ENCODE measurements around the gene NMNAT2.
"Not testable (repeated sequence)": the region's sequence is repeated elsewhere in the genome, so short reads cannot be mapped to it uniquely, and the experiment has no call there.

The NMNAT2 gene

GRCh38 chr1:183438060-183438459 is 19.9 kb upstream of the NMNAT2 start:
- no peak overlapping the region for H3K4me3 ChIP-seq (ENCODE audit: low read length)
- TF ChIP-seq CTCF (conservative IDR thresholded peaks at IDR 0.05; ENCODE audit: low read length), result no peak
- no peak for DNase-seq (ENCODE audit: low read depth)

- TF ChIP-seq CTCF (conservative IDR thresholded peaks at IDR 0.05; ENCODE audit: low read length), result no peak
- DNase-seq (ENCODE audit: low read depth), result no peak
Observed at GRCh38 chr1:183435497-183435896, 17.3 kb upstream of the NMNAT2 start.

GRCh38 chr1:183433703-183434102 is 15.5 kb upstream of the NMNAT2 start:
- no peak overlapping the region for H3K4me3 ChIP-seq (ENCODE audit: low read length)
- no peak for TF ChIP-seq CTCF (conservative IDR thresholded peaks at IDR 0.05; ENCODE audit: low read length)
- no peak for DNase-seq (ENCODE audit: low read depth)

More at GRCh38 chr1:183435497-183435896, 17.3 kb upstream of the NMNAT2 start:
- no peak overlapping the region for H3K4me3 ChIP-seq (ENCODE audit: low read length)

GRCh38 chr1:183432548-183432875 is 14.3 kb upstream of the NMNAT2 start:
- no peak overlapping the region for H3K4me3 ChIP-seq (ENCODE audit: low read length)
- DNase-seq (ENCODE audit: low read depth), result no peak
- no peak for TF ChIP-seq CTCF (conservative IDR thresholded peaks at IDR 0.05; ENCODE audit: low read length)

- H3K4me3 ChIP-seq (ENCODE audit: low read length), result no peak overlapping the region
- no peak for DNase-seq (ENCODE audit: low read depth)
- no peak for TF ChIP-seq CTCF (conservative IDR thresholded peaks at IDR 0.05; ENCODE audit: low read length)
Observed at GRCh38 chr1:183431840-183432547, 13.8 kb upstream of the NMNAT2 start.

GRCh38 chr1:183427591-183427990 is 9.4 kb upstream of the NMNAT2 start:
- H3K4me3 ChIP-seq (ENCODE audit: low read length); DNase-seq (ENCODE audit: low read depth): not testable (repeated sequence)

- no peak for TF ChIP-seq CTCF (conservative IDR thresholded peaks at IDR 0.05; ENCODE audit: low read length)
- H3K4me3 ChIP-seq (ENCODE audit: low read length), result no peak overlapping the region
- no peak for DNase-seq (ENCODE audit: low read depth)
Observed at GRCh38 chr1:183424691-183425090, 6.5 kb upstream of the NMNAT2 start.

GRCh38 chr1:183423541-183423940 is 5.4 kb upstream of the NMNAT2 start:
- no peak for DNase-seq (ENCODE audit: low read depth)
- no peak overlapping the region for H3K4me3 ChIP-seq (ENCODE audit: low read length)
- TF ChIP-seq CTCF (conservative IDR thresholded peaks at IDR 0.05; ENCODE audit: low read length), result no peak

Measured in AG10803 (cell line).